NCI-H774 (cell line): ENCODE data around the gene ERMAP.
A peak's percentile ranks its signal among the peaks of the same experiment; 100 is the strongest.
"Not testable (repeated sequence)": the region's sequence is repeated elsewhere in the genome, so short reads cannot be mapped to it uniquely, and the experiment has no call there.

ENCODE experiments used
- DNase-seq: peaks from one replicate; lab custom pipeline; 2025; lab: John Stamatoyannopoulos, UW

The ERMAP gene

GRCh38 chr1:42807056-42807668 lies 9.8 kb upstream of the ERMAP start:
- DNase-seq, result no peak

GRCh38 chr1:42814815-42815214 lies 2.1 kb upstream of the ERMAP start:
- not testable (repeated sequence) for DNase-seq

- DNase-seq, result peak; percentile 31
Observed at GRCh38 chr1:42815941-42816584, 859 bp upstream of the ERMAP start.

- DNase-seq, result no peak
Observed at GRCh38 chr1:42817440-42817767, 482 bp downstream of the ERMAP start.

GRCh38 chr1:42817976-42818375 lies 1.1 kb downstream of the ERMAP start:
- no peak for DNase-seq

GRCh38 chr1:42820813-42821212 lies 3.9 kb downstream of the ERMAP start:
- no peak for DNase-seq

- DNase-seq, result no peak
Observed at GRCh38 chr1:42821690-42822089, 4.8 kb downstream of the ERMAP start.

- DNase-seq, result peak; percentile 42
Observed at GRCh38 chr1:42822800-42823392, 6.0 kb downstream of the ERMAP start.

GRCh38 chr1:42824481-42825035 lies 7.6 kb downstream of the ERMAP start:
- DNase-seq, result no peak

GRCh38 chr1:42825036-42825851 lies 8.3 kb downstream of the ERMAP start:
- no peak for DNase-seq

GRCh38 chr1:42830631-42831030 lies 13.7 kb downstream of the ERMAP start:
- DNase-seq, result no peak

GRCh38 chr1:42831273-42831672 lies 14.4 kb downstream of the ERMAP start:
- no peak for DNase-seq

- no peak for DNase-seq
Observed at GRCh38 chr1:42832641-42833240, 15.8 kb downstream of the ERMAP start.

GRCh38 chr1:42833981-42834380 lies 17.1 kb downstream of the ERMAP start:
- DNase-seq, result no peak

GRCh38 chr1:42834803-42835202 lies 17.9 kb downstream of the ERMAP start:
- no peak for DNase-seq

- DNase-seq, result no peak
Observed at GRCh38 chr1:42835422-42835821, 18.5 kb downstream of the ERMAP start.

GRCh38 chr1:42837709-42838108 lies 20.8 kb downstream of the ERMAP start:
- no peak for DNase-seq

- DNase-seq, result no peak
Observed at GRCh38 chr1:42838482-42839190, 21.7 kb downstream of the ERMAP start.

GRCh38 chr1:42841010-42841409 lies 24.1 kb downstream of the ERMAP start:
- no peak for DNase-seq

- DNase-seq, result no peak
Observed at GRCh38 chr1:42841440-42842147, 24.7 kb downstream of the ERMAP start.

GRCh38 chr1:42844592-42845140 lies 27.7 kb downstream of the ERMAP start:
- no peak for DNase-seq
